ENCODE results near the gene GSDMA. TPM values are rescaled to one million over a fixed set of nuclear protein-coding genes. Genes with fewer than 3 reads are reported as not detected.

Gene GSDMA
- total and polyA plus RNA-seq, 10 of the 15 experiments (the other 5 are each of a cell fraction or from before 2014, with no cell fraction given): 0.04 to 0.11 TPM; not detected in 8

DNA sequence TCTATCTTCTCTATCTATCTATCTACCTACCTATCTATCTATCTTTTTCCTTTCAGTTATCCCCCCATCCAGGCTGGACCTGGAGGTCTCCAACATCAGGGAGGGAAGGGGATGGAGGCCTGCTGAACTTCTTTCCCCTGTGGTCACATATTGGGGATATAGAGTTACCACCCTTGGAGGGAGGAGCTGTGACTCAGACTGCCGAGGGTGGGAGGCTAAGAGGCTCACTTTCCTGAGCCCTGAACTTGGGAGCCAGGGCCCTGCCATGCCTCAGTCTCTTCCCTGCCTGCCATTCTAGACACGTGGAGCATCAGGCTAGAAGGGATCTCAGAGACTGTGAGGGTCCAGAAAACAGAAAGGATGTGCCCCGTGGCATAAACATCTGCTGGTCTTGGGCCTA is 26.9 kb upstream of the GSDMA start (continued):
- TF ChIP-seq, protein P1, sequence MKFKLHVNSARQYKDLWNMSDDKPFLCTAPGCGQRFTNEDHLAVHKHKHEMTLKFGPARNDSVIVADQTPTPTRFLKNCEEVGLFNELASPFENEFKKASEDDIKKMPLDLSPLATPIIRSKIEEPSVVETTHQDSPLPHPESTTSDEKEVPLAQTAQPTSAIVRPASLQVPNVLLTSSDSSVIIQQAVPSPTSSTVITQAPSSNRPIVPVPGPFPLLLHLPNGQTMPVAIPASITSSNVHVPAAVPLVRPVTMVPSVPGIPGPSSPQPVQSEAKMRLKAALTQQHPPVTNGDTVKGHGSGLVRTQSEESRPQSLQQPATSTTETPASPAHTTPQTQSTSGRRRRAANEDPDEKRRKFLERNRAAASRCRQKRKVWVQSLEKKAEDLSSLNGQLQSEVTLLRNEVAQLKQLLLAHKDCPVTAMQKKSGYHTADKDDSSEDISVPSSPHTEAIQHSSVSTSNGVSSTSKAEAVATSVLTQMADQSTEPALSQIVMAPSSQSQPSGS (IDR thresholded peaks at IDR 0.05; ENCODE audit: low read length): no peak
- TF ChIP-seq, protein P2, sequence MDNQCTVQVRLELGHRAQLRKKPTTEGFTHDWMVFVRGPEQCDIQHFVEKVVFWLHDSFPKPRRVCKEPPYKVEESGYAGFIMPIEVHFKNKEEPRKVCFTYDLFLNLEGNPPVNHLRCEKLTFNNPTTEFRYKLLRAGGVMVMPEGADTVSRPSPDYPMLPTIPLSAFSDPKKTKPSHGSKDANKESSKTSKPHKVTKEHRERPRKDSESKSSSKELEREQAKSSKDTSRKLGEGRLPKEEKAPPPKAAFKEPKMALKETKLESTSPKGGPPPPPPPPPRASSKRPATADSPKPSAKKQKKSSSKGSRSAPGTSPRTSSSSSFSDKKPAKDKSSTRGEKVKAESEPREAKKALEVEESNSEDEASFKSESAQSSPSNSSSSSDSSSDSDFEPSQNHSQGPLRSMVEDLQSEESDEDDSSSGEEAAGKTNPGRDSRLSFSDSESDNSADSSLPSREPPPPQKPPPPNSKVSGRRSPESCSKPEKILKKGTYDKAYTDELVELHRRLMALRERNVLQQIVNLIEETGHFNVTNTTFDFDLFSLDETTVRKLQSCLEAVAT (IDR thresholded peaks at IDR 0.05): no peak
- no peak for TF ChIP-seq ASH2L (IDR thresholded peaks at IDR 0.05; ENCODE audit: borderline replicate concordance, low read depth)

DNA sequence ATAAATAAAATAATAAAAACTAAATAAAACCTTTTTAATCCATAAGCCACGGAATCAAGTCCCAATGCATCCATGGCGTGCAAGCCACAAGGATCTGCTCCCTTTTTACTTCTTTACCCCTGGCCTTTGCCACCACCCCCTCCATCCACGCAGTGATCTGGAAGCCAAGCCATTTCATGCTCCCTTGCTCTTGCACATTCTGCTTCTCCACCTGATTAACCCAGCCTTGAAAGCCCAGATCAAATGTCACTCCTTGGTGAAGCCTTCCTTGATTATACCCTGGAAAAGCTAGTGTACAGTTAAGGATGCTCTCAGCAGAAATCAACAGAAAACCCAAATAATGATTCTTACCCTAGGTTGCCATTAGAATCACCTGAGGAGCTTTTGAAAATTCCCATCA is 25.4 kb upstream of the GSDMA start:
- ATAC-seq: no peak
- no peak for DNase-seq (ENCODE audit: low read depth, low spot score)
- no peak overlapping the region for H3K27ac ChIP-seq (ENCODE audit: control insufficient read depth, insufficient read depth)
- H3K9ac ChIP-seq (ENCODE audit: control insufficient read depth, insufficient read depth, low read length): no peak overlapping the region
- in situ Hi-C loops (cut with MboI) (no loop called here), intact Hi-C loops (cut with micrococcal nuclease; ENCODE audit: unreplicated experiment) (no loop called here)
- ChIA-PET CTCF (interaction anchor here (0.5 to 5.5 kb wide), 11 partner anchors 8 to 316 kb away, joined by 3 to 98 read pairs (median 8); partner anchors contain the start of genes PSMD3 and ZPBP2), RAD21 (ENCODE audit: unreplicated experiment) (interaction anchor here (0.6 to 4.6 kb wide), 14 partner anchors 7 to 182 kb away, joined by 3 to 39 read pairs (median 4); partner anchors contain the start of genes GSDMA, LRRC3C, ORMDL3 and PSMD3), POLR2A (interaction anchor here (0.8 to 4.8 kb wide), 10 partner anchors 10 to 182 kb away, joined by 3 to 64 read pairs (median 6); partner anchors contain the start of genes LRRC3C, ORMDL3 and PSMD3), SMC1A (ENCODE audit: uncharacterized antibody, unreplicated experiment) (interaction anchor here (0.7 to 5.5 kb wide), 12 partner anchors 10 to 266 kb away, joined by 3 to 46 read pairs (median 14); partner anchors contain the start of genes GSDMB, IKZF3, LRRC3C and MED24)
- no peak for FAIRE-seq
- 100% methylated on average over 3 of the region's 3 CpGs for WGBS (ENCODE audit: insufficient coverage, insufficient replicate concordance, low lambda C conversion rate, missing lambda C conversion rate)
- no peak overlapping the region for H3K4me2 ChIP-seq (ENCODE audit: control insufficient read depth, insufficient read depth)
- no peak overlapping the region for H3K4me3 ChIP-seq
- no TSS peak for BruUV-seq (replicated peaks)
- H3K9me3 ChIP-seq (replicated peaks; ENCODE audit: control insufficient read depth, insufficient read depth, low read length): no peaks in the 10 kb centered on the region
- no peaks in the 10 kb centered on the region for H3K27me3 ChIP-seq (replicated peaks in 1 of 2; ENCODE audit: control insufficient read depth in 2 of 2, insufficient read depth in 2 of 2, low read length in 1 of 2)
- H4K20me1 ChIP-seq (ENCODE audit: control insufficient read depth, insufficient read depth): no peaks in the 10 kb centered on the region
- H2AFZ ChIP-seq (ENCODE audit: control insufficient read depth, low read depth, low read length): no peak overlapping the region
- peaks cover 22% of the 10 kb centered on the region for H3K4me1 ChIP-seq (ENCODE audit: control insufficient read depth, insufficient read depth, low read length)
- H3K36me3 ChIP-seq (ENCODE audit: control insufficient read depth in 2 of 2, insufficient read depth in 2 of 2, low read length in 1 of 2): no peaks in the 10 kb centered on the region
- no peaks in the 10 kb centered on the region for H3K79me2 ChIP-seq (ENCODE audit: control insufficient read depth, insufficient read depth, low read length)
- TF ChIP-seq, protein P3, sequence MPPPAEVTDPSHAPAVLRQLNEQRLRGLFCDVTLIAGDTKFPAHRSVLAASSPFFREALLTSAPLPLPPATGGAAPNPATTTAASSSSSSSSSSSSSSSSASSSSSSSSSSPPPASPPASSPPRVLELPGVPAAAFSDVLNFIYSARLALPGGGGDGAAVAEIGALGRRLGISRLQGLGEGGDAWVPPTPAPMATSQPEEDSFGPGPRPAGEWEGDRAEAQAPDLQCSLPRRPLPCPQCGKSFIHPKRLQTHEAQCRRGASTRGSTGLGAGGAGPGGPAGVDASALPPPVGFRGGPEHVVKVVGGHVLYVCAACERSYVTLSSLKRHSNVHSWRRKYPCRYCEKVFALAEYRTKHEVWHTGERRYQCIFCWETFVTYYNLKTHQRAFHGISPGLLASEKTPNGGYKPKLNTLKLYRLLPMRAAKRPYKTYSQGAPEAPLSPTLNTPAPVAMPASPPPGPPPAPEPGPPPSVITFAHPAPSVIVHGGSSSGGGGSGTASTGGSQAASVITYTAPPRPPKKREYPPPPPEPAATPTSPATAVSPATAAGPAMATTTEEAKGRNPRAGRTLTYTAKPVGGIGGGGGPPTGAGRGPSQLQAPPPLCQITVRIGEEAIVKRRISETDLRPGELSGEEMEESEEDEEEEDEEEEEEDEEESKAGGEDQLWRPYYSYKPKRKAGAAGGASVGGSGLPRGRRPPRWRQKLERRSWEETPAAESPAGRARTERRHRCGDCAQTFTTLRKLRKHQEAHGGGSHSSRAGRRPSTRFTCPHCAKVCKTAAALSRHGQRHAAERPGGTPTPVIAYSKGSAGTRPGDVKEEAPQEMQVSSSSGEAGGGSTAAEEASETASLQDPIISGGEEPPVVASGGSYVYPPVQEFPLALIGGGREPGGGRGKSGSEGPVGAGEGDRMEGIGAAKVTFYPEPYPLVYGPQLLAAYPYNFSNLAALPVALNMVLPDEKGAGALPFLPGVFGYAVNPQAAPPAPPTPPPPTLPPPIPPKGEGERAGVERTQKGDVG (CRISPR knock-in tag; IDR thresholded peaks at IDR 0.05): no peak
- TF ChIP-seq ZNF217 (IDR thresholded peaks at IDR 0.05) (no peak), ASH2L (IDR thresholded peaks at IDR 0.05; ENCODE audit: borderline replicate concordance, low read depth) (no peak), STAT3 (IDR thresholded peaks at IDR 0.05; ENCODE audit: low read depth, low read length) (no peak), TARDBP (IDR thresholded peaks at IDR 0.05; ENCODE audit: borderline replicate concordance) (no peak), TAF1 (IDR thresholded peaks at IDR 0.05; ENCODE audit: borderline replicate concordance, low read depth, low read length) (no peak), ZSCAN29 (IDR thresholded peaks at IDR 0.05) (no peak), EGR1 (IDR thresholded peaks at IDR 0.05; ENCODE audit: borderline replicate concordance in 1 of 2, low read depth in 2 of 2, low read length in 2 of 2) (no peak), CHD1 (IDR thresholded peaks at IDR 0.05; ENCODE audit: low read depth, low read length) (no peak)
- TF ChIP-seq, protein P4, sequence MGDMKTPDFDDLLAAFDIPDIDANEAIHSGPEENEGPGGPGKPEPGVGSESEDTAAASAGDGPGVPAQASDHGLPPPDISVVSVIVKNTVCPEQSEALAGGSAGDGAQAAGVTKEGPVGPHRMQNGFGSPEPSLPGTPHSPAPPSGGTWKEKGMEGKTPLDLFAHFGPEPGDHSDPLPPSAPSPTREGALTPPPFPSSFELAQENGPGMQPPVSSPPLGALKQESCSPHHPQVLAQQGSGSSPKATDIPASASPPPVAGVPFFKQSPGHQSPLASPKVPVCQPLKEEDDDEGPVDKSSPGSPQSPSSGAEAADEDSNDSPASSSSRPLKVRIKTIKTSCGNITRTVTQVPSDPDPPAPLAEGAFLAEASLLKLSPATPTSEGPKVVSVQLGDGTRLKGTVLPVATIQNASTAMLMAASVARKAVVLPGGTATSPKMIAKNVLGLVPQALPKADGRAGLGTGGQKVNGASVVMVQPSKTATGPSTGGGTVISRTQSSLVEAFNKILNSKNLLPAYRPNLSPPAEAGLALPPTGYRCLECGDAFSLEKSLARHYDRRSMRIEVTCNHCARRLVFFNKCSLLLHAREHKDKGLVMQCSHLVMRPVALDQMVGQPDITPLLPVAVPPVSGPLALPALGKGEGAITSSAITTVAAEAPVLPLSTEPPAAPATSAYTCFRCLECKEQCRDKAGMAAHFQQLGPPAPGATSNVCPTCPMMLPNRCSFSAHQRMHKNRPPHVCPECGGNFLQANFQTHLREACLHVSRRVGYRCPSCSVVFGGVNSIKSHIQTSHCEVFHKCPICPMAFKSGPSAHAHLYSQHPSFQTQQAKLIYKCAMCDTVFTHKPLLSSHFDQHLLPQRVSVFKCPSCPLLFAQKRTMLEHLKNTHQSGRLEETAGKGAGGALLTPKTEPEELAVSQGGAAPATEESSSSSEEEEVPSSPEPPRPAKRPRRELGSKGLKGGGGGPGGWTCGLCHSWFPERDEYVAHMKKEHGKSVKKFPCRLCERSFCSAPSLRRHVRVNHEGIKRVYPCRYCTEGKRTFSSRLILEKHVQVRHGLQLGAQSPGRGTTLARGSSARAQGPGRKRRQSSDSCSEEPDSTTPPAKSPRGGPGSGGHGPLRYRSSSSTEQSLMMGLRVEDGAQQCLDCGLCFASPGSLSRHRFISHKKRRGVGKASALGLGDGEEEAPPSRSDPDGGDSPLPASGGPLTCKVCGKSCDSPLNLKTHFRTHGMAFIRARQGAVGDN (IDR thresholded peaks at IDR 0.05): no peak

Data from GM12878 (cell line).